ENCODE results near the gene SBK3. TPM values are rescaled to one million over a fixed set of nuclear protein-coding genes. Genes with fewer than 3 reads are reported as not detected.

The SBK3 gene
- total RNA-seq, 1 experiment from 2014 or later = not detected

DNA sequence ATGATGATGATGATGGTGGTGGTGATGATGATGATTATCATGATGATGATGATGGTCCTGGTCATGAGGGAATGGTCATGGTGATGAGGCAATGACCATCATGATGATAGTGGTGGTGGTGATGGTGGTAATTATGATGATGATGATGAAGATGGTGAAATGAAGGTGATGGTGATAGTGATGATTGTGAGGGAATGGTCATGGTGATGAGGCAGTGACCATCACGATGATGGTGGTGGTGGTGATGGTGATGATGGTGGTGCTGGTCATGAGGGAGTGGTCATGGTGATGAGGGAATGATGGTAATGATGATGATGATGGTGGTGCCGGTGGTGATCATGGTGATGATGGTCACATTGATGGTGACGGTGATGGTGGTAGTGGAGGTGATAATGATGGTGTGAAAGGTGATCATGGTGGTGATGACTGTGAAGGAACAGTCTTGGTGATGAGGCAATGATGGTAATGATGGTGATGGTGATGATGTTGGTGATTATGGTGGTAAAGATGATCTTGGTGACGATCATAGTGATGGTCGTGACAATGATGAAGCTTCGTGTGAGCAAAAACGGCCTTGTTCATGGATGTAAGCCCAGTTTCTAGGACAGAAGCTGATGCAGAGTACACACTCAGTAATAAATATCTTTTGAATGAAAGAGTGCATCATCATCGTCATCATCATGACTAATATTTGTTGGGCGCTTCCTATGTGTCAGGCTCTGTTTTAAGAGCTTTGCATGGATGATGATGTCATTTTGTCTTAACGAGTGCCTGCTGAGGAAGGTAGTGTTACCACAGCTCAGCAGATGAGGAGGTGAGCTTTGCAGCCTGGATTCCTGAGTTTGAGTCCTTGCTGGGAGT lies 25.7 kb downstream of the SBK3 start:
- Histone ChIP-seq H3K9ac (ENCODE audit: low read length) (no peak overlapping the region), H3K27me3 (ENCODE audit: low read length) (no peaks in the 10 kb centered on the region), H3K9me2 (replicated peaks; ENCODE audit: low read length) (peaks cover 3% of the 10 kb centered on the region; the same call in 1 of the 2 replicates), H3F3A (ENCODE audit: low read length, unreplicated experiment) (no peaks in the 10 kb centered on the region), H3K9me3 (ENCODE audit: low read length) (no peaks in the 10 kb centered on the region), H2AFZ (ENCODE audit: low read length) (no peak overlapping the region), H3K4me2 (ENCODE audit: low read length) (no peak overlapping the region), H3K4me3 (ENCODE audit: low read length) (no peak overlapping the region), H3K4me1 (ENCODE audit: insufficient read depth, low read length) (peaks cover 8% of the 10 kb centered on the region; the same call in 1 of the 2 replicates), H3K79me2 (ENCODE audit: low read length) (no peaks in the 10 kb centered on the region), H3K36me3 (ENCODE audit: low read depth, low read length) (no peaks in the 10 kb centered on the region), H3K27ac (ENCODE audit: low read length) (peak overlapping the region; percentile 54), H4K20me1 (ENCODE audit: low read length) (no peaks in the 10 kb centered on the region)
- peak; percentile 87 for DNase-seq
- no TSS peak for BruUV-seq (replicated peaks)
- ChIA-PET POLR2A (ENCODE audit: unreplicated experiment) (interaction anchor here (0.6 kb wide), 4 partner anchors 41 to 75 kb away, joined by 3 to 15 read pairs (median 4); partner anchors contain the start of genes ISOC2 and ZNF628), CTCF (interaction anchor here (0.5 to 1.0 kb wide), 3 partner anchors 63 to 113 kb away, joined by 4 read pairs; no protein-coding TSS in a partner anchor)
- TF ChIP-seq, protein P1, sequence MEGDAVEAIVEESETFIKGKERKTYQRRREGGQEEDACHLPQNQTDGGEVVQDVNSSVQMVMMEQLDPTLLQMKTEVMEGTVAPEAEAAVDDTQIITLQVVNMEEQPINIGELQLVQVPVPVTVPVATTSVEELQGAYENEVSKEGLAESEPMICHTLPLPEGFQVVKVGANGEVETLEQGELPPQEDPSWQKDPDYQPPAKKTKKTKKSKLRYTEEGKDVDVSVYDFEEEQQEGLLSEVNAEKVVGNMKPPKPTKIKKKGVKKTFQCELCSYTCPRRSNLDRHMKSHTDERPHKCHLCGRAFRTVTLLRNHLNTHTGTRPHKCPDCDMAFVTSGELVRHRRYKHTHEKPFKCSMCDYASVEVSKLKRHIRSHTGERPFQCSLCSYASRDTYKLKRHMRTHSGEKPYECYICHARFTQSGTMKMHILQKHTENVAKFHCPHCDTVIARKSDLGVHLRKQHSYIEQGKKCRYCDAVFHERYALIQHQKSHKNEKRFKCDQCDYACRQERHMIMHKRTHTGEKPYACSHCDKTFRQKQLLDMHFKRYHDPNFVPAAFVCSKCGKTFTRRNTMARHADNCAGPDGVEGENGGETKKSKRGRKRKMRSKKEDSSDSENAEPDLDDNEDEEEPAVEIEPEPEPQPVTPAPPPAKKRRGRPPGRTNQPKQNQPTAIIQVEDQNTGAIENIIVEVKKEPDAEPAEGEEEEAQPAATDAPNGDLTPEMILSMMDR (conservative IDR thresholded peaks at IDR 0.05; ENCODE audit: low read depth, low read length) = no peak
- TF ChIP-seq EZH2phosphoT487 (IDR thresholded peaks at IDR 0.05; ENCODE audit: borderline replicate concordance, low read length) (no peak), EZH2 (IDR thresholded peaks at IDR 0.05; ENCODE audit: low read length, unreplicated experiment) (no peak)
- intact Hi-C loops (cut with micrococcal nuclease) = no loop called here
- peak; percentile 43 for ATAC-seq

DNA sequence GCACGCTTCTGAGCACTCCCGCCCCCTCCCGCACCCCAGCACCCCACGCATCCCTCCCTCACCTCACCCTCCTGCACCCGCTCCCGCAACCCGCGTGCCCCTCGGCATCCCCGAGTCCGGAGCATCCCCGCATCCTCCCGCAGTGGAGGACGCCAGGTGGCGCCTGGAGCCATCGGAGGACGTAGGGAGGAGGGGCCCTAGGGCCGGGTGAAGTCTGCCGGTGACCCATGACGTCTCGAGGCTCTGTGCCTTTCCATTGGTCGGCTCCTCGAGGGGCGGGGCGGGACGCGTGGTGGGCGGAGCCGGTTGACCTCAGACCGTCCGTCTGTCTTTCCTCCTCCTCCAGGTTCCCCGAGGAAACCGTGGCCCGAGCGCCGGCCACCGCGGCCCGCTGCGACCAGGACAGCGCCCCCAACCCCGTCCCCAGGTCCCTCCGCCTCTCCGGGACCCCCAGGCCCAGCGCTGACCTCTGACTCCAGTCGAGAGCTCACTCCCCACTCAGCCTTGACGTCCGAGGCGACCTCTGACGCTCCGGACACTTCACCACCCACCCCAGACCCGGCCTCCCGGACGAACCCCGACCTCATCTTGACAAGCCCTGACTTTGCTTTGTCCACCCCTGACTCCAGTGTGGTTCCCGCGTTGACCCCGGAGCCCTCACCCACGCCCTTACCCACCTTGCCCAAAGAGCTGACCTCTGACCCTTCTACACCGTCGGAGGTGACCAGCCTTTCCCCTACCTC lies 28.3 kb downstream of the SBK3 start:
- H3K27ac ChIP-seq (ENCODE audit: low read length) = no peak overlapping the region
- intact Hi-C loops (cut with micrococcal nuclease) = loop anchor here (1.0 kb wide), 2 partner anchors 89 to 114 kb away; no protein-coding TSS in a partner anchor
- CTCF ChIA-PET = interaction anchor here (2.1 kb wide), 1 partner anchor 89 kb away, joined by 12 read pairs; the partner anchor contains the start of gene ZNF865
- no peaks in the 10 kb centered on the region for H3K9me3 ChIP-seq (ENCODE audit: low read length)
- peak; percentile 96 for ATAC-seq
- POLR2A ChIA-PET (ENCODE audit: unreplicated experiment) = no interaction called here
- H3K4me2 ChIP-seq (ENCODE audit: low read length) = peak overlapping the region; percentile 86
- no peaks in the 10 kb centered on the region for H3K36me3 ChIP-seq (ENCODE audit: low read depth, low read length)
- H4K20me1 ChIP-seq (ENCODE audit: low read length) = no peaks in the 10 kb centered on the region
- peak; percentile 97 for DNase-seq
- peak overlapping the region; percentile 52 for H3K9ac ChIP-seq (ENCODE audit: low read length)
- peak overlapping the region; percentile 65 for H3K4me3 ChIP-seq (ENCODE audit: low read length)
- no peaks in the 10 kb centered on the region for H3K79me2 ChIP-seq (ENCODE audit: low read length)
- BruUV-seq (replicated peaks) = TSS peak; percentile 39
- H2AFZ ChIP-seq (ENCODE audit: low read length) = peak overlapping the region; percentile 87
- H3K27me3 ChIP-seq (ENCODE audit: low read length) = 0 out of 2 replicates have a peak, but pooled peaks cover 4% of the 10 kb centered on the region
- no peak for TF ChIP-seq EZH2phosphoT487 (IDR thresholded peaks at IDR 0.05; ENCODE audit: borderline replicate concordance, low read length)
- TF ChIP-seq, protein P1 (conservative IDR thresholded peaks at IDR 0.05; ENCODE audit: low read depth, low read length) = peak; percentile 95
- no peak for TF ChIP-seq EZH2 (IDR thresholded peaks at IDR 0.05; ENCODE audit: low read length, unreplicated experiment)
- H3K9me2 ChIP-seq (replicated peaks; ENCODE audit: low read length) = peaks cover 3% of the 10 kb centered on the region; the same call in 1 of the 2 replicates
- no peaks in the 10 kb centered on the region for H3F3A ChIP-seq (ENCODE audit: low read length, unreplicated experiment)
- H3K4me1 ChIP-seq (ENCODE audit: insufficient read depth, low read length) = peaks cover 8% of the 10 kb centered on the region; the same call in 1 of the 2 replicates
